Osteocyte (in vitro differentiated cells): ENCODE measurements around the gene ATP6V1B1. TPM values are rescaled to one million over a fixed set of nuclear protein-coding genes. Genes with fewer than 3 reads are reported as not detected.

ENCODE experiments used
- DNase-seq: peaks from one replicate; pipeline ENCODE4 v3.0.0; 2021; ENCODE audit warnings: mixed read lengths; ENCODE audit not compliant: unreplicated experiment; ENCODE audit errors: extremely low spot score
- H3K27ac Mint-ChIP-seq: one replicate; pipeline ENCODE4 v1.8.0; 2021; ENCODE audit warnings: mild to moderate bottlenecking, mixed read lengths; ENCODE audit not compliant: unreplicated experiment
- H3K27me3 Mint-ChIP-seq: one replicate; pipeline ENCODE4 v1.8.0; 2021; ENCODE audit warnings: mixed read lengths; ENCODE audit not compliant: unreplicated experiment
- H3K36me3 Mint-ChIP-seq: one replicate; pipeline ENCODE4 v1.8.0; 2021; ENCODE audit warnings: mixed read lengths; ENCODE audit not compliant: unreplicated experiment
- H3K4me1 Mint-ChIP-seq: one replicate; pipeline ENCODE4 v1.8.0; 2021; ENCODE audit warnings: mixed read lengths; ENCODE audit not compliant: unreplicated experiment
- H3K4me3 Mint-ChIP-seq: one replicate; pipeline ENCODE4 v1.8.0; 2021; ENCODE audit warnings: mild to moderate bottlenecking, moderate library complexity, mixed read lengths; ENCODE audit not compliant: unreplicated experiment
- H3K9me3 Mint-ChIP-seq: one replicate; pipeline ENCODE4 v1.8.0; 2021; ENCODE audit warnings: mixed read lengths; ENCODE audit not compliant: unreplicated experiment
- total RNA-seq: library from RNA; stranded (reverse); gene quantifications from 2 replicates; pipeline ENCODE4 v1.2.1, GENCODE V29; 2021
- TF ChIP-seq, protein P1 (sequence below): fragments of 200-600 bp; sonication (generic); IDR thresholded peaks from 2 replicates; pipeline ENCODE4 v1.5.0; 2021; ENCODE audit warnings: antibody characterized with exemption, mild to moderate bottlenecking, moderate library complexity

ATP6V1B1 gene
- total RNA-seq, 1 donor from 2014 or later: 6.3 TPM

- DNase-seq: no peak
- H3K4me3 Mint-ChIP-seq: no peak overlapping the region
- peaks cover 2% of the 10 kb centered on the region for H3K36me3 Mint-ChIP-seq
- H3K4me1 Mint-ChIP-seq: peaks cover 6% of the 10 kb centered on the region
- H3K9me3 Mint-ChIP-seq: no peaks in the 10 kb centered on the region
- no peak overlapping the region for H3K27ac Mint-ChIP-seq
- H3K27me3 Mint-ChIP-seq: peaks cover 10% of the 10 kb centered on the region
- TF ChIP-seq, protein P1, sequence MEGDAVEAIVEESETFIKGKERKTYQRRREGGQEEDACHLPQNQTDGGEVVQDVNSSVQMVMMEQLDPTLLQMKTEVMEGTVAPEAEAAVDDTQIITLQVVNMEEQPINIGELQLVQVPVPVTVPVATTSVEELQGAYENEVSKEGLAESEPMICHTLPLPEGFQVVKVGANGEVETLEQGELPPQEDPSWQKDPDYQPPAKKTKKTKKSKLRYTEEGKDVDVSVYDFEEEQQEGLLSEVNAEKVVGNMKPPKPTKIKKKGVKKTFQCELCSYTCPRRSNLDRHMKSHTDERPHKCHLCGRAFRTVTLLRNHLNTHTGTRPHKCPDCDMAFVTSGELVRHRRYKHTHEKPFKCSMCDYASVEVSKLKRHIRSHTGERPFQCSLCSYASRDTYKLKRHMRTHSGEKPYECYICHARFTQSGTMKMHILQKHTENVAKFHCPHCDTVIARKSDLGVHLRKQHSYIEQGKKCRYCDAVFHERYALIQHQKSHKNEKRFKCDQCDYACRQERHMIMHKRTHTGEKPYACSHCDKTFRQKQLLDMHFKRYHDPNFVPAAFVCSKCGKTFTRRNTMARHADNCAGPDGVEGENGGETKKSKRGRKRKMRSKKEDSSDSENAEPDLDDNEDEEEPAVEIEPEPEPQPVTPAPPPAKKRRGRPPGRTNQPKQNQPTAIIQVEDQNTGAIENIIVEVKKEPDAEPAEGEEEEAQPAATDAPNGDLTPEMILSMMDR: no peak
These were observed 28.4 kb downstream of the ATP6V1B1 start for GRCh38 chr2:70964133-70964532.

DNA sequence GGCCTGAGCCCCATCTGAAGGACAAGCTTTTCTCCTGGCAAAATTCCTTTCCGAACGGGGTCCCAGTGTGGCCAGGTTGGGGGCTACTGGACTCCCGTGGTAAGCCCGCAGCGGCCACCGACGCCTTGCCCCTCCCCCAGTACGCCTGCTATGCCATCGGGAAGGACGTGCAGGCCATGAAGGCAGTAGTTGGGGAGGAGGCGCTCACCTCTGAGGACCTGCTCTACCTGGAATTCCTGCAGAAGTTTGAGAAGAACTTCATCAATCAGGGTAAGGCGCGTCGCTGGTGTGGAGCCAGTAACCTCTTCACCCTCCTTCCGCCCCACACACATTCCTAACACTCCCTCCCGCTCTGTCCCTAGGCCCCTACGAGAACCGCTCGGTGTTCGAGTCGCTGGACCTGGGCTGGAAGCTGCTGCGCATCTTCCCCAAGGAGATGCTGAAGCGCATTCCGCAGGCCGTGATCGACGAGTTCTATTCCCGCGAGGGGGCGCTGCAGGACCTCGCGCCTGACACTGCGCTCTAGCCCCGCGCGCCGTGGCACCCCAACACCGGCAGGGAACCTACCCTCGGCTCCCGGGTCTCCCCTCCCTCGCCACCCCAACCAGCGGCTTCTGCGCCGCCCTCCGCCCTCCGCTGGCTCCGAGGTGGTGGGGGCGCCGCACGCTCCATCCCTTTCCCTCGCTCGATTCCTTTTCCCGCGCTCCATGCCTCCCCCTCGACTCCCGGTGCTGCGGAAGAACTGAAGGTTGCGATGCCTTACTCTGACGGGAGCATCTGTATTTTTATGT lies 29.1 kb downstream of the ATP6V1B1 start:
- peak; percentile 88 for DNase-seq
- H3K9me3 Mint-ChIP-seq: no peaks in the 10 kb centered on the region
- H3K4me3 Mint-ChIP-seq: peak overlapping the region; percentile 76
- H3K4me1 Mint-ChIP-seq: peaks cover 6% of the 10 kb centered on the region
- H3K27ac Mint-ChIP-seq: no peak overlapping the region
- peaks cover 2% of the 10 kb centered on the region for H3K36me3 Mint-ChIP-seq
- TF ChIP-seq, protein P1: peak; percentile 82
- H3K27me3 Mint-ChIP-seq: peaks cover 17% of the 10 kb centered on the region

DNA sequence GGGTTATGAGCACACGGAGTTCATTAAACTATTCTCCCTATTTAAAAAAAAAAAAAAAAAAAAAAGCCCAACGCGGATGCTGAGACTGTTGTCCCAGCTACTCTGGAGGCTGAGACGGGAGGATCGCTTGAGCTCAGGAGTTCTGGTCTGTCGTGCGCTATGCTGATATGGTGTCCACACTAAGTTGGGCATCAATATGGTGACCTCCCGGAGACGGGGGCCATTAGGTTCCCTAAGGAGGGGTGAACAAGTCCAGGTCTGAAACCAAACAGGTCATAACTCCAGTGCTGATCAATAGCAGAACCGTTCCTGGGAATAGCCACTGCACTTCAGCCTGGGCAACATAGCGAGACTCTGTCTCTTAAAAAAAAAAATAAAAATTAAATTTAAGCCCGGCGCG lies 29.8 kb downstream of the ATP6V1B1 start:
- peak; percentile 57 for DNase-seq
- Mint-ChIP-seq H3K27ac (no peak overlapping the region), H3K4me1 (peaks cover 6% of the 10 kb centered on the region), H3K4me3 (no peak overlapping the region), H3K27me3 (peaks cover 24% of the 10 kb centered on the region), H3K9me3 (no peaks in the 10 kb centered on the region), H3K36me3 (peaks cover 2% of the 10 kb centered on the region)
- TF ChIP-seq, protein P1: no peak

DNA sequence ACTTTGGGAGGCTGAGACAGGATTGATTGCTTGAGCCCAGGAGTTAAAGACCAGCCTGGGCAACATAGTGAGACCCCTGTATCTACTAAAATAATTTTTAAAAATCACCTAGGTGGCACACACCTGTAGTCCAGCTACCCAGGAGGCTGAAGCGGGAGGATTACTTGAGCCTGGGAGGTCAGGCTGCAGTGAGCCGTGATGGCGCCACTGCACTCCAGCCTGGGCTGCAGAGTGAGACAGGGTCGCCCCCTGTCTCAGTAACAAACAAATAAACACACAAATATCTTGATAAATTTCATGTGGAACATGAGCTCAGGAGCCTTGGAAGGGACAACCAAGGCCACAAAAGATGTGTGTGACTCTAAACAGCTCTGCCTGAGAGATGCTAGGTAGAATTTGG lies 31.0 kb downstream of the ATP6V1B1 start:
- Mint-ChIP-seq H3K4me3 (no peak overlapping the region), H3K9me3 (no peaks in the 10 kb centered on the region), H3K4me1 (peaks cover 6% of the 10 kb centered on the region), H3K27me3 (peaks cover 34% of the 10 kb centered on the region), H3K27ac (no peak overlapping the region), H3K36me3 (no peaks in the 10 kb centered on the region)
- peak; percentile 25 for DNase-seq
- TF ChIP-seq, protein P1: no peak

- H3K27ac Mint-ChIP-seq: no peak overlapping the region
- no peak overlapping the region for H3K4me3 Mint-ChIP-seq
- TF ChIP-seq, protein P1: no peak
- peaks cover 6% of the 10 kb centered on the region for H3K4me1 Mint-ChIP-seq
- H3K36me3 Mint-ChIP-seq: no peaks in the 10 kb centered on the region
- DNase-seq: peak; percentile 11
- peaks cover 39% of the 10 kb centered on the region for H3K27me3 Mint-ChIP-seq
- H3K9me3 Mint-ChIP-seq: no peaks in the 10 kb centered on the region
These were observed 31.5 kb downstream of the ATP6V1B1 start for GRCh38 chr2:70967189-70967588.
